Measurements from ENCODE around the gene SLC16A14.

Gene SLC16A14

DNA sequence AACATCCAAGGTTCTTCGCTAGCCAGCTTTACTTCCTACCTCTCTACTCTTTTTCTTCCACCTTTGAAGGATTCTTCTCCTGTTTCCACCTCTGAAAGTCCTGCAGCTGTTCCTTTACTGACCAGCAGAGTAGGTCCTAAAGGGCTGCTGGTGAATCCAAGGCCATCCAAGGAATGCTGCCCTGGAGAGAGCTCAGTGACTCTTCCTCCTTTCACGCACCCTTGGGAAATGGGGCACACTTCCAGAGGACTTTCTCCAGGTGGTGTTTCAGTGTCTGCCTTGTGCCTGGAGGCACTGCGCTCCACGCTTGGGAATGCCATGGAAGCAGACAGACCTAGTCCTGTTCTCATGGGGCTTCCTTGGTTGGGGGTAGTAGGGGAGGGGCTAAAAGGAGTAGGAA is 45.4 kb downstream of the SLC16A14 start:
- DNase-seq: no peak

DNA sequence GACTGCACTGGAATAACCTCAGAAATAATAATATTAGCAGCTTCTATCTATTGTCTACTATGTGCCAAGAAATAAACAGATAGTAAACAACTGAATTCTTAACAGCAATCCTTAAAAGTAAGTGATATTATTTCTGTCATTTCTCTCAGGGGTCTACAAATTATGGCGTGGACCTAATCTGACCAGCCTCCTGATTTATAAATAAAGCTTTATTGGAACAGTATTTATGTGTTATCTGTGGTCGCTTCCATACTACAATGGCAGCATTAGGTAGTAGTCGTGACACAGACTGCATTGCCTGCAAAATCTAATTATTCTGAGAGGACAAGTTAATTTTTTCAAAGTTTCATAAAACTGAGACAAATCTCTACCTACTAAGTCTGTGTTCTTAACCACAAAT is 49.0 kb downstream of the SLC16A14 start:
- no peak for DNase-seq

DNA sequence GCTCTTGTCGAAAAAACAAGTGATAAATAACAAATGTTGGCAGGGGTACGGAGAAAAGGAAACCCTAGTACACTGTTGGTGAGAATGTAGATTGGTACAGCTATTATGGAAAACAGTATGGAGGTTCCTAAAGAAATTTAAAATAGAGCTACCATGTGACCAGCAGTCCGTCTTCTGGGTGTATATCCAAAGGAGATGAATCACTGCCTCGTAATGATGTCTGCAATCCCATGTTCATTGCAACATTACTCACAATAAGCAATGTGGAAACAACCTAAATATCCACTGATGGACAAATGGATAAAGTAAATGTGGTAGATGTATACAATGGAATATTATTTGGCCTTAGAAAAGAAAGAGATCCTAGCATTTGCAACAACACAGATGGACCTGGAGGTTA is 50.6 kb downstream of the SLC16A14 start:
- no peak for DNase-seq

DNA sequence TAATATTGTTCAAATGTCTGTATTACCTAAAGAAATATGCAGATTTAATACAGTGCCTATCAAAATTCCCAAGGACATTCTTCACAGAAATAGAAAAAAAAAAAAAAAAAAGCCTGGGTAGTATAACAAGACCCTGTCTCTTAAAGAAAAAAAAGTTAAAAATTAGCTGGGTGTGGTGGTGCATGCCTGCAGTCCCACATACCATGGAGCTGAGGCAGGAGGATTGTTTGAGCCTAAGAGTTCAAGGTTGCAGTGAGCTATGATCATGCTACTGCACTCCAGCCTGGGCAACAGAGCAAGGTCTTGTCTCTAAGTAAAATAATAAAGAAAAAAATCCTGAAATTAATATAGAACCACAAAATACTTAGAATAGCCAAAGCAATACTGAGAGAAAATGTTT is 51.9 kb downstream of the SLC16A14 start:
- no peak for DNase-seq

DNA sequence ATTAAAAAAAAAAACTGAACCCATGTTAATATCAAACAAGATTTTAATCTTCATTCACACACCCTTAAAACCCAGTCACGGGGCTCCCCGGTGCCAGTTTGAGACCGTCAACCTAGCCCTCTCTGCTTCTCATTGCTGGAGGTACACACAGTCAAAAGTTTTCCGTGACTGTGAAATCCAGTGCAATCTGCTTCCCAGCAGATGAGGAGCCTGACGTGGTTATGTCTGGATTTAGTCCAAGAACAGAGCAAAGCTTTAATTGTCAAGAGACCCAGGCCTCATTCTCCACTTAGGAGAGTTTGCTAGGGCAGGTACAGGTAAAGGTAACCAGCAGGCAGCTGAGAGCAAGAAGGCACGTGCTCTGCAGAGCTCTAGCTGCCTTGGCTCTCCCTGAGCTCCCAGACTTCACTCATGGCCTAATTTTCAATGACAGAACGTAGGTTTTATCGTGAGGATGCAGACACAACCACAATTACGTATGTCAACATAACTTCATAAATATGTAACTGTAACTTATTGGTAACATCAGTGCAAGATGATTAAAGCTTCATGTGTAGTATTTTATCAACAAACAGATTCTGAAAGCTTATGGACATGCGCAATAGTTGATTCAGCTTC is 56.3 kb downstream of the SLC16A14 start:
- no peak for DNase-seq

DNA sequence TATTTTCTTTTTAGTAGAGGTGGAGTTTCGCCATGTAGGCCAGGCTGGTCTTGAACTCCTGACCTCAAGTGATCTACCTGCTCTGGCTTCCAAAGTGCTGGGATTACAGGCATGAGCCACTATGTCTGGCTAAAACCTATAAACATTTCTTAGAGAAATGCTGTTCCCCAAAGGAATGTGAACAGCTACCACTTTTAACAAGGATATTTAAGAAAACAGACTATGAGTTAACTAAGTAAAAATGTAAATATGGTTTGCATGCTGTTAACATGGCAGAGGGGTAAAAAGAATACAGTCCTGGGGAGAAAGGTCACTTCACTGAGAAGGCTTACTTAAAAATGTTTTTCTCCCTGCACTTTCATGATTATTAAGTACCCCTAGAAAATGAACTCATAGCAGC is 57.1 kb downstream of the SLC16A14 start:
- DNase-seq: no peak

DNA sequence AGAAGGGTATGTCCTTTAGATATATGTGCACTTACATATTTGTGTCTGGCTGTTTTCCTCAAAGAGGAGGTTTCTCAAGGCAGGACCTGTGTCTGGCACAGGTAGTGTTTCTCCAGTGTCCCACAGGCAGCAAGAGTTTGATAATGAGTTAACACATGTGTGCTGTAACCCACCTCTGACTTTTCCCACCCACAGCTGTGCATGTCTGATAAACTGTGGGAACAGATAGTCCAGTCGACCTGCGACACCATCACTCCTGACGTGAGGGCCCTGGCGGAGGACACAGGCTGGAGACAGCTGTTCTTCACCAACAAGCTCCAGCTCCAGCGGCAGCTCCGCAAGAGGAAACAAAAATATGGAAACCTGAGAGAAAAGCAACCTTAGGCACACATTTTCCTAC is 58.2 kb downstream of the SLC16A14 start:
- no peak for DNase-seq

DNA sequence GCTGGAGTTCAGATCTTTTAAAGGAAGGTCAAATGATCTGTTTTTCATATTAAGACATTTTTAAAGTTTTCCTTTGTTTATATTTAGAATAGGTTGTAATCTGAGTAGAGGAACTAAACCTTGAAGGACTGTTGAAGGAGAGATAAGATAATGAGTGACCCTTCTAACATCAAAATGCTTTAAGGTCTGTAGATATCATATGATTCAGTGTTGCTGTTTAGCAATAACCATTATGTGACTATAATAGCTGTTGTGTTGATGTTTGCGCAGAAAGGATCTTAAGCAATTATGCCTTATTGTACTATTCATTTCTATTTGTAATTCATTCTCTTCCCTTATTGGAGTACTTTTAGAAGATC is 60.0 kb downstream of the SLC16A14 start:
- DNase-seq: no peak

DNA sequence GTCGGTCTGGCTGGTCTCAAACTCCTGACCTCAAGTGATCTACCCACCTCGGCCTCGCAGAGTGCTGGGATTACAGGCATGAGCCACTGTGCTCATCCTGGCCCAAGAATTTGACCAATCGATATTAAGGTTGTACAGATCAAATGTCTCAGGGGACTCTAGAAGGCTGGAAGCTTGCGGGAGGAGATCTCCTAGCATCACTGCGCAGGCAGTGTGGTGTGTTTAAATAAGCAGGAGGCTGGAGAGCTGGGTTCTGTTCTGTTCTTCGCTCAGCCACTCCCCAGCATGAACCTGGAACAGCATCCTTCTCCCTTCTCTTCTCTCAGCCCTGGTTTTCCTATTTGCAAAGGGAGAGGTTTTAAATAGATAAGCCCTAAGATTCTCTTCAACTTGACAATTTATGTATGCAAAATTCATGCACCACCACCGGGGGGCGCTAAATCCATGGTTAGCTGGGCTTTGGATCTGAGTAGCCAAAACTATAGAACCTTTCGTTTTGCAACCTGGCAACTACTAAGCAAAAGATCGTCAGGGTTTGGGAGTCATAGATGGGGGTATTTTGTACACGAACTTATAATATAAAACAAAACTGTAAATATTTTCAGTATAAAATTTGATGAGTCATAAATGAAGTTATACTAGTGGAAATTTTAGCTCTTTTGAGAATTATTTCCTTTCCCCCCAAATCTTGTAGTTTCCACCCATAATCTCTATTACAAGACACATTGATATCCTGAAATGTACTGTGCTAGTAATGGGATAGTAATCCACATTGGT is 60.6 kb downstream of the SLC16A14 start:
- DNase-seq: peak; percentile 60

DNA sequence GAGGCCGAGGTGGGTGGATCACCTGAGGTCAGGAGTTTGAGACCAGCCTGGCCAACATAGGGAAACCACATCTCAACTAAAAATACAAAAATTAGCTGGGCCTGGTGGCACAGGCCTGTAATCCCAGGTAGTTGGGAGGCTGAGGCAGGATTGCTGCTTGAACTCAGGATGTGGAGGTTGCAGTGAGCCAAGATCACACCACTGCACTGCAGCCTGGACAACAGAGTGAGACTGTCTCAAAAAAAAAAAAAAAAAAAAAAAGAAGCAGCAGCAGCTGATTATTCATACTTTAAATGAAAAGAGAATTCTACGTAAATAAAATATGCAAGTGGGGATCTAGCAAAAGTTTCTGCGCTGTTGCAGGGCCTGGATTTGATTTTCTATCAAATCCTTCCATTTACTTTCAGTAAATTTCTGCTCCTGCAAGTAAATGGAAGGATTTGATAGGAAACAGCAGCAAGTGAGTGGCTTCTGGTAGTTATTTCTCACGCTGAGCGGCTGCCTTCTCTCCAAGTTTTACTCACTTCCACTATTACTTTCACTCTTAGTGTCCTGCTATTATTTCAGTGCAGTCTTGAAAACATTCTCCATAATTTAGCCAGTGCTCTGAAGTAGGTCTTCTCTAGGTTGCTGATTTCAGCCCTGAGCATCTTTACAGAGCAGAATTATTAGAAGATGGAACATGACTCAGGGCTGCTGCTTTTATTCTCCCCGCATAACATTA is 68.4 kb downstream of the SLC16A14 start:
- no peak for DNase-seq

DNA sequence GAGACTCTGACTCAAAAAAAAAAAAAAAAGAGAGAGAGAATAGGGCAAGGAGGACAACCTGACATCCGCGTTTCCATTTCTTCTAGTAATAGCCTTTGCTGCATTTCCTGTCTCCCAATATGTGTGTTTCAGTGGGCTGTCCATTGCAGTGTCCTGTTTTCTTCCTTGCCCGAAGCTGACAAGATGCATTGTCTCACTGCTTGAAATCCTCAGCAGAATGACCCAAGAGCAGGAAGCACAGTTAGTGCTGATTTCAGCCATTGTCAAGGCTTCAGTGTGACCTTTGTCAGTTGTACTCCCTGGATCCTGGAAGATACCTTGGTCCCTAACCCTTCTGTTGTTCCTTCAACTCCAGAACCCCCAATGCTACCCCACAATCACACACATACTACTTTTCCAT is 71.2 kb downstream of the SLC16A14 start:
- DNase-seq: no peak

DNA sequence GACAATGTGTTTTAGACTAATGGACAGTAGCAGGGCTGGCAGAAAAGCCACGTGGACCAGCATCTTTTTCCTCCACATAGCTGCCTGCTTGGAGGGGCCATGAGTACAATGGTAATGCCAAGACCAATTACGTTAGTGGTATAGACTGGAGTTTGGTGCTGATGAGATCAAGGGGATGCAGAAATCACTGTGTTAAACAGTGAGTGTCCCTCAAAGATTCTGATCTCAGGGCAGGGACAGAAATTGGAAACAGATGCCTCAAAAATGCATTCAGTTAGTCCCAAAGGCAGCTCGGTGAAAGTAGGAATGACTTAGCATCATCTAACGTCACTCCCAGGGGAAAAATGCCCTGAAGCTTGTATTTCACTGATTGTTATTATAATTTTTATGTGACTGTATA is 72.4 kb downstream of the SLC16A14 start:
- no peak for DNase-seq

DNA sequence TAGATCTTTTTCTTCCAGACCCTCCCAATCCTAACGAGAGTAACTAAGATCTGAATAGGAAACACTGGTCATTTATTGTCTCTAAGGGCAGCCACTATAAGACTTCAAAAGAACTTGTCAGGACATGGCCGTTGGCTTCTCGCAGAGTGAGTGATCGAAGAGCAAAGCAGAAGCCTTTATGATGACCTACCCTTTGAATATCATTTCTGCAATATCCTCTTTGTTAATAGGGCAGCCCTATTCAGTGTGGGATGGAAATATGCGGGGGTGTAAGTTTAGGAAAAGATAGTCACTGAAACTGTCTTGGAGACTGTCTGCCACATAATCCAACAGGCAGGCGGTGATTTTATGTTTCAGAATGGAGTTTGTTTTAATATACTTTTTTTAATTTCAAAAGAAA is 75.5 kb downstream of the SLC16A14 start:
- no peak for DNase-seq

Measured in NCI-H2029 (cell line).